HG02763 (cell line): ENCODE measurements around the gene ARHGAP42.
"Not testable (repeated sequence)": the region's sequence is repeated elsewhere in the genome, so short reads cannot be mapped to it uniquely, and the experiment has no call there.

Source experiments
- ATAC-seq: cut with Tn5 transposase; IDR thresholded peaks from one replicate; pipeline ENCODE4 v1.9.1; 2021; ENCODE audit warnings: mild to moderate bottlenecking, moderate library complexity; ENCODE audit not compliant: unreplicated experiment

Gene ARHGAP42

GRCh38 chr11:100719809-100720221, 32.7 kb downstream of the ARHGAP42 start:
- no peak for ATAC-seq

DNA sequence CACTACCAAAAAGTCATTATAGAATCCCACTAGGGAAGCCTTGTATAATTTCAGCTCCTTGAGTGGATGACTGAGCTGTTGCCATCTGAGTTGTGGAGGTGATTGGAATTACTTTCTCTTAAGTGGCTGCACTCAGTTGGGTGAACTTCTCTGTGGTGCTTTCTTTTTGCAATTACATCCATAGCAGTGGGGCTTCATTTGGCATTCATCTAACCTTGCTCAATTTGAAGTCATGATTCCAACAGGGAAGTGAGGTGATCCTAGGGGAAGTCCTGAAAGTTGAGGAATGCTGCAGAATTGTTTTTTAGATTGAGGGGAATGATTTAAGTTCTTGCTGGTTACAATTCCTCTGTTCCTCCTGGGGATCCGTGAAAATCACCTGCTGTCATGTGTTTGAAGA, 39.6 kb downstream of the ARHGAP42 start:
- no peak for ATAC-seq

GRCh38 chr11:100727410-100727809, 40.3 kb downstream of the ARHGAP42 start:
- ATAC-seq = no peak

DNA sequence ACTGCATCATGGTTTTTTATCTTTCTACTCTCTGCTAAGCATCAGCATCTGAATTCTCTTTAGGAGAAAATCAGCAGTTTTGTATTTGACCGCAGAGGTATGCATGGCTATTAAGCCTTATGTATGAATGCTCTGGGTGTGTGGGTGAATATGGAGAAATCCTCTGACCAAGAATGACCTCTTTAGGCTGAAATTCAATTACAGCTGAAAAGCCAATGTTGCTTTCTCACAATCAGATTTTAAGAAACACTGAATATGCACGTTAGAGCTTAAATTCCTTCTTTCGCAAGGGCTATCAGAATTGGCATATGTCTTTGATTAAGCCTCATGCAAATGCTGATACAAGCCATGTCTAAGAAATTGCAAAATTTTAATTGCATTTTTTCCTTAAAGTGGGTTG, 43.2 kb downstream of the ARHGAP42 start:
- ATAC-seq = no peak

GRCh38 chr11:100731471-100731870, 44.4 kb downstream of the ARHGAP42 start:
- ATAC-seq = no peak

GRCh38 chr11:100732949-100733348, 45.9 kb downstream of the ARHGAP42 start:
- no peak for ATAC-seq

GRCh38 chr11:100734743-100735527, 47.8 kb downstream of the ARHGAP42 start:
- peak; percentile 45 for ATAC-seq

GRCh38 chr11:100735949-100736675, 49.0 kb downstream of the ARHGAP42 start:
- no peak for ATAC-seq

DNA sequence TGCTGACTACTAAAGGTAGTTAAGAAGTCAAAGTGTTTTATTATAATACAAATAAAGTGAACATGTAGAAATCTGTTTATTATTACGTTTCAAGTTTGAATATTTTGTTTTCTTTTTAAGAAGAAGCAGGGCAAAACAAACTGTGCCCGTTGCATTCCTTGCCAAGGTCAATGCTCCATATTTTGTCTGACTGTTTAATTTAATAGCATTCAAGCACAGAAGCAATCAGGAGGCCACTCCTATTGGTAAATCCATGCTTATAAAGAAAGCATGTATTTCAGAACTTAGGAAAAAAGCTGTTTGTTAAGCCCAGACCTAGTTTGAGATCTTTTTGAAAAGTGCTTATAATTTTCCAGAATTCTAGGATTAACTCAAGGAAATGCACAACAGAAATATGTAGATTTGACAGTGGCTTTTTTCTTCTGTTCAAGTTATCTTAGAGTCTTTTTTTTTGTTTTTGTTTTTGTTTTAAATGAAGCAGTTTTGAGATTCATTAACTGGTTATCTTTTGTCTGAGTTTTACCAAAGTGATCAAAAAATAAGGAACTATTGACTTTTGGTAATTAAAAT, 51.7 kb downstream of the ARHGAP42 start:
- no peak for ATAC-seq

DNA sequence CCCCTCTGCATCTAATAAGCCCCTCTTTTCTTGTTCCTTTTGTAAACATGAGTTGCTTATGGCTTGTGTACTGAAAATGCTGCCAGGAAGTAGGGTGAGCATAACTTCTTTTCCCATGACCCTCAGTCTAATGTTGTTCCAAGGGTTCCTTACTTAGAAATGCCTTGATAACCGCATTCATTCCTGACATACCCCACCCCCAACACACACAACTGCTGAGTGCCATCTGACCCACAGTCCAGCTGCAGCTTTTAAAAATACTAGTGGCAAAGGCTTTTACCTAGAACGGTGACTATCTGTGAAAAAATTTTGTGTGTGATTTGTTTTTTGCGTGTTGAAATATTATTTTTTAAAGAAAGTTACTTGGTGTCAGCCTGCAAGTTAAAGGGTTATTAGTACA, 52.6 kb downstream of the ARHGAP42 start:
- no peak for ATAC-seq

- ATAC-seq = no peak
Observed at GRCh38 chr11:100740440-100740839, 53.4 kb downstream of the ARHGAP42 start.

DNA sequence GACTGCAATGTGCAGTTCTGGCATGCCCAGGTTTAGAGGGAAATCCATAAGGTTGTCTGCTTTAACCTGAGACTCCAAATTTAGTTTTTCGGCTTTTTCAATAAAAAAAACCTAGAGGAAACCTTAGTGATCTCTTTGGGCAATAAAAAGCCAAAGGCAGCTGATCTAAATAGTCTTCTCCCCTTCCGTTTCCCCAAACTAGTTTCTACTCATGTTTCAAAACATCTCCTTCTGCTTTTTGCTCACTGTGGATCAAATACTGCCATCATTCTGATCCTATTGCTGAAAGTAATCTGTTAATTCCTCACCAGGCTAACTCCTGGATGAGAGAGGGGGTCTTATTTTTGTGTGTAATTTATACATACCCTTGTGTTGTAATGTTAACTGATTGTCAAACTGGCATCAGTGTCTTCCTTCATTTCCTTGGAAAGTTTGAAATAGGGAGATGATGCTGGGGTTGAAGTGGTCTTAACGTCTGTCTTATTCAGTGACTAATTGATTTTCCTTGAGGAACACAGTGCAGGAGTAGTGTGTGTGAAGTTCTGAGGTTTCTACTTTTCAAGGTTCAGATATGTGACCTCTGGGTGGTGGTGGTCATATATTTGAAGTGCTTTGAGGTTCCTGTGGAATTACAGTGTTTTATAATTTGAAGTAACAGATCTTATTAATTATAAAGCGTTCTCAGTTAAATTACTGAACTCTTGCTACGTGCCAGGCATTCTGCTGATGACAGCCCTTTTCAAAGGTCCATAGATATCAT, 55.0 kb downstream of the ARHGAP42 start:
- no peak for ATAC-seq

DNA sequence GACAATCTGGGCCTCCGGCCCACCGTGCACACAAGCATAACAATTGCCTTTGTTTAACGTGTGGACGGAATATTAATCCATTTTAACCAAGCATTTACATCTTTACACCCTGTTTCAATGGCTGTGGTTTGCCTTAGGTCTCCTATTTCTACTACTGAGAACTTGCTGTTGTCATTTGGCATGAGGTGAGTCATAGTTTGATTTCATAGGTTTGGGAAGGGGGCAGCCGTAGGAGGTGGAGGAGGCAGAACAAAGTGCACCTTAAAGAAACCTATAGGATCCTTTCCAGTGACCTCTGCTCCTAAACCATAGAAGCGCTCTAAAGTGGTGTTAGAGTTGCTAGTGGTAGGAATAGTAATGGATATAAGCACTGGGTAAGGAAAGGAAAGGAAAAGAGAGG, 59.4 kb downstream of the ARHGAP42 start:
- ATAC-seq = no peak

DNA sequence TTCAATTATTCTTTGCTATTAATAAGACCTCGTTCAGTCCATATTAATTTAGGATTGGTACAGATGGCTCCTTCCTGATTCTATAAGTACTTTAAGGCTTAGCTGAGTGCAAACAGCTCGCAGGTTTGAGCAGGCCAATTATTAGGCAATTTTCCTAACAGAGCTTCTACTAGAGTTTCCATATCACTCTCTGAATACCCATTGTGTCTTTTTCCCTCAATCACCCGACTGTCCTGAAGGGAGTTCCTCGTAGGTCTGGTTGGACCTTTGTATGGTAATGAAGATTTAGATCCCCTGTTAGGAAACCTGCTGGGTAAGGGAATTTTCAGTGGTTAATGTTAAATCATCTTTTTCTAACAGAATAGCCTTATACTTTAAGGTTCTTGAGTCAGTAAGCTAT, 61.1 kb downstream of the ARHGAP42 start:
- no peak for ATAC-seq

GRCh38 chr11:100749887-100750565, 62.9 kb downstream of the ARHGAP42 start:
- not testable (repeated sequence) for ATAC-seq

DNA sequence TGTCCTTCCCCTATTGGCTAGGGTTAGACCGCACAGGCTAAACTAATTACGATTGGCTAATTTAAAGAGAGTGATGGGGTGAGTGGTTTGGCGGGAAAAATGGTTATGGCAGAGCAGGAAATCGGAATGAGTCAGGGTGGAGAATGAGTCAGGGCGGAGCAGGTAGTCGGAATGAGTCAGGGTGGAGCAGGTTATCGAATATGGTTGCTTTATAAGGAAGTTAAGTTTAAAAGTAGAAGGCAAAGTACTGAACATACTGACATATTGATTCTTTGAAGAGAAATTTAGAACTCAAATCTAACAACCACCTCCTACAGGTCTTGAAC, 63.4 kb downstream of the ARHGAP42 start:
- not testable (repeated sequence) for ATAC-seq

DNA sequence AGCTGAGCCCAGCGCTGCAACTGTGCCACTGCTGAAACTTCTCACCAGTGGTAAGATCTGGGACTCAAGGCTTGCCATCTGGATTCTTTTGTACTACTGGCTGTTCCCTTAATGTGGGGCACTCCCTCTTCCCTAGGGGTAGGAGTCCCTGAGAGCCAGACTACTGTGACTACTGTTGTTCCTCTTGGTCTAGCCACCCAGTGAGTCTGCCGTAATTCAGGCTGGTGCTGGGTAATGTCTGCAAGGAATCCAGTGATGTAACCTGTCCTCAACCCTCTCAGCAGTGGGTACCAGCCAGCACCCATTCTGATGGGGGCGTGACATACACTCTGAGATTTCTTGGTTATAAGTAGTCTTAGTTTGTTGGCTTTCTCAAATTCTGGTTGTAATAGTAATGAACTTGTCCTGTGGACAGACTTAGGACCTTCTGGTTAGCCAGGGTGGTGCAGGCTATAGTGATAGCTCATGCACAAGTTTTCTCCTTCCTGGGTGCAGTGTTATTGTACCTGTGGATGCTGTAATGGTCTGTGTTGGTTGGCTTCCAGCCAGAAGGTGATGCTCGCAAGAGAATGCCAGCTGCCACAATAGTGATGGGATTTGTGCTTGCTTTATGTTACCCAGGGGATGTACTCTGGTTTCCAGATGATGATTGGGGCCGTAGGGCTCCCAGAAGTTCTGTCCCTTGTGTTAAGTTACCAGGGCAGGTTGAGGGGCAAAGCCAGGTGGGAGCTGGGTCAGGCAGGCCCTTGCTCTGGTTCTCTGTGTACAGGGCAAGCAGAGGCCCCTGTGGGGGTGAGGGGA, 65.5 kb downstream of the ARHGAP42 start:
- no peak for ATAC-seq

GRCh38 chr11:100753172-100753543, 66.1 kb downstream of the ARHGAP42 start:
- no peak for ATAC-seq

DNA sequence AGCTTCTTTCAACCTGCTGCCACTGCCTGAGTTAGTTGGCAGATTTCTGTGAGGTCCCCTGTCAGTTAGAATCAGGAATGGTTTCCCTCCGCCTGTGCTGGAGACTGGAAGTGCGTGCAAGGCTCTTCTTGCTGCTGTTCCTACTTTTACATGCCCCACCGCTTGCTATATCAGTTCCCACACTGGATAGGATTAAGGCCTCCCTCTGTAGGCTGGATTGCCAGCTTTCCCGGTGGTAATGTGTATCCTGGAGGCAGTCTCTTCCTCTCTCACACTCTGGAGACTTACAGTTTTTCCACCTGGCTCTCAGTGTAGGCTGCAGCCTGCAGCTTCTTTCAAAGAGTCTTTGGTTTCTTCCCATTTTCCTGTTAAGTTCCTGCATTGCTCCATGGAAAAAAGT, 66.5 kb downstream of the ARHGAP42 start:
- ATAC-seq = no peak

- ATAC-seq = no peak
Observed at GRCh38 chr11:100756559-100756958, 69.5 kb downstream of the ARHGAP42 start.
